D721Med (cell line): ENCODE measurements around the gene UNC45A.

Experiments
- DNase-seq: peaks from one replicate; pipeline ENCODE4 v3.0.0; 2011; ENCODE audit warnings: low spot score; ENCODE audit not compliant: insufficient read length
- FAIRE-seq: peaks from 2 replicates; lab custom pipeline; 2011; peaks lifted over from hg19 to GRCh38; lab: Jason Lieb, UNC
- CTCF ChIP-seq: IDR thresholded peaks from 2 replicates; pipeline ENCODE4 v1.5.1; 2012; ENCODE audit warnings: mild to moderate bottlenecking, control low read depth; ENCODE audit not compliant: insufficient read depth; ENCODE audit errors: missing control alignments

The UNC45A gene

GRCh38 chr15:90910441-90911301 lies 24.4 kb upstream of the UNC45A start:
- no peak for DNase-seq
- FAIRE-seq: no peak
- no peak for TF ChIP-seq CTCF

- FAIRE-seq: no peak
Observed at GRCh38 chr15:90911302-90911623, 23.8 kb upstream of the UNC45A start.

GRCh38 chr15:90911906-90912769 lies 22.9 kb upstream of the UNC45A start:
- DNase-seq: no peak
- no peak for TF ChIP-seq CTCF
- no peak for FAIRE-seq

More at GRCh38 chr15:90911302-90911623, 23.8 kb upstream of the UNC45A start:
- DNase-seq: no peak
- TF ChIP-seq CTCF: no peak

- DNase-seq: no peak
Observed at GRCh38 chr15:90912770-90913075, 22.4 kb upstream of the UNC45A start.

GRCh38 chr15:90913398-90913944 lies 21.6 kb upstream of the UNC45A start:
- TF ChIP-seq CTCF: no peak
- FAIRE-seq: no peak
- DNase-seq: no peak

More at GRCh38 chr15:90912770-90913075, 22.4 kb upstream of the UNC45A start:
- no peak for TF ChIP-seq CTCF
- no peak for FAIRE-seq

- TF ChIP-seq CTCF: no peak
Observed at GRCh38 chr15:90914305-90915080, 20.6 kb upstream of the UNC45A start.

More at GRCh38 chr15:90914305-90915080, 20.6 kb upstream of the UNC45A start:
- DNase-seq (no peak), FAIRE-seq (no peak)
